Transverse colon (tissue), 4 donors: ENCODE results near the gene STMN3. TPM values are rescaled to one million over a fixed set of nuclear protein-coding genes. Genes with fewer than 3 reads are reported as not detected.

Experiments used
- DNase-seq: peaks from one replicate; pipeline ENCODE4 v3.0.0-alpha.2; 2019
- H3K27ac ChIP-seq, 4 donors: fragments of 200-600 bp; sonication (generic); 2 replicates each; pipeline ENCODE4 v1.5.1; 2016 to 2018; ENCODE audit warnings: inconsistent platforms in 4 of 4
- H3K27me3 ChIP-seq: fragments of 200-600 bp; sonication (generic); 2 replicates; pipeline ENCODE4 v1.5.1; 2017; ENCODE audit warnings: inconsistent platforms
- H3K36me3 ChIP-seq, 4 donors: fragments of 200-600 bp; sonication (generic); 2 replicates each; pipeline ENCODE4 v1.5.1; 2017 to 2019; ENCODE audit warnings: inconsistent platforms in 4 of 4
- H3K4me1 ChIP-seq, 4 donors: fragments of 200-600 bp; sonication (generic); 2 replicates each; pipeline ENCODE4 v1.5.1; 2017 to 2020; ENCODE audit warnings: inconsistent platforms in 4 of 4
- H3K4me3 ChIP-seq, 4 donors: fragments of 200-600 bp; sonication (generic); 1 replicate in 1 of 4; 2 replicates in 3 of 4; pipeline versions ENCODE4 v1.5.1 to v1.6.1; 2017 to 2019; ENCODE audit warnings: inconsistent platforms in 4 of 4
- H3K9me3 ChIP-seq, 2 donors: fragments of 200-600 bp; sonication (generic); 2 replicates each; pipeline ENCODE4 v1.5.1; 2017 to 2019; ENCODE audit warnings: inconsistent platforms in 2 of 2
- CTCF ChIP-seq, 5 experiments: fragments of 200-600 bp in 3 of 5; fragments of 450-650 bp in 2 of 5; sonication (generic) in 3 of 5; IDR thresholded peaks; 1 replicate in 2 of 5; 2 replicates in 3 of 5; pipeline ENCODE4 v1.5.1; 2016 to 2017; ENCODE audit warnings: antibody characterized with exemption in 5 of 5, inconsistent platforms in 3 of 5, mild to moderate bottlenecking in 2 of 5, moderate library complexity in 1 of 5
- EP300 ChIP-seq: sonication (generic); formaldehyde crosslinking; IDR thresholded peaks from one replicate; pipeline ENCODE4 v1.6.1; 2017; ENCODE audit warnings: antibody characterized with exemption, low read depth
- POLR2A ChIP-seq: fragments of 450-650 bp; IDR thresholded peaks from one replicate; pipeline ENCODE4 v1.6.1; 2016; ENCODE audit warnings: antibody characterized with exemption, mild to moderate bottlenecking, moderate library complexity
- POLR2AphosphoS5 ChIP-seq, 3 donors: sonication (generic); formaldehyde crosslinking; IDR thresholded peaks; one replicate each; pipeline ENCODE4 v1.6.1; 2016; ENCODE audit warnings: antibody characterized with exemption in 3 of 3
- WGBS, 2 donors: methylation state at CpG; one replicate each; pipeline ENCODE4 v1.1.5; 2018; ENCODE audit warnings: low coverage in 1 of 2; 5-methylcytosine and 5-hydroxymethylcytosine counted together
- in situ Hi-C, 4 donors: fragments of 200-750 bp; cut with MboI; loops; one replicate each; pipeline versions ENCODE4 v1.15.0 to v1.15.1; 2017; ENCODE audit warnings: low sequenced_read_pairs in 3 of 4, low pct_ligation_motif_present in 1 of 4, low pct_unique_long_range_greater_than_20kb in 1 of 4
- intact Hi-C: fragments of 100-400 bp; cut with DNase I; formaldehyde crosslinking; loops from one replicate; pipeline ENCODE4 v1.15.1; 2023; ENCODE audit warnings: low total_unique reads
- total RNA-seq, 4 donors: library from RNA; depleted of rRNA; stranded (reverse); fragments of >200 nt; gene quantifications; one replicate each; pipeline ENCODE4 v1.1.0, GENCODE V29; 2016

The STMN3 gene
- total RNA-seq, 4 donors from 2014 or later: 0.75 to 7.1 (median 4.4) TPM

DNA sequence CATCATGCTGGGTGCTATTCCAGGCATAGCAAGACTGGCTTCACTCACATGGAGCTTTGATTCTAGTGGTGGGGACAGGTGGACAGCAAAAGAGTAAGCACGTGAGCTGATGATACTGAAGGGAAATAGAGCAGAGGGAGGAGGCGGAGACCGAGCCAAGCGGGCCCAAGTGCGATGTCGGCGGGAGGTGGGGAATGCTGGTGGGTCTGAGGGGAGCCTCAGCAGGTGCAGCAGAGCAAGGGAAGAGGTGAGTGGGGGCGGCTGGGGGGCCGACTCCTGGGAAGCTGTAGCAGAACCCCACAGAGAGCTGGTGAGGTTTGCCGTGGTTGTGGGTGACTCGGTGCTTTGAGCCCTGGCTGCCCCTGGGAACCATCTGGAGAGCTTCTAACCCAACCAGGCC, 15.1 kb upstream of the STMN3 start:
- TF ChIP-seq CTCF (IDR thresholded peaks at IDR 0.05): no peak
- no peak for TF ChIP-seq EP300
- no peak for TF ChIP-seq POLR2AphosphoS5 (IDR thresholded peaks at IDR 0.05)
- TF ChIP-seq POLR2A: no peak
- in situ Hi-C loops: no loop called here
- H3K27ac ChIP-seq: no peak overlapping the region
- no peak overlapping the region for H3K4me3 ChIP-seq
- no peaks in the 10 kb centered on the region for H3K4me1 ChIP-seq
- H3K9me3 ChIP-seq: no peaks in the 10 kb centered on the region
- peaks cover 0 to 10% (median 0%) of the 10 kb centered on the region in 4 donors for H3K36me3 ChIP-seq
- DNase-seq: no peak
- no peaks in the 10 kb centered on the region for H3K27me3 ChIP-seq
- WGBS, 2 donors: 96% methylated on average over 8 to 11 of the region's 11 CpGs
- intact Hi-C loops: no loop called here

- intact Hi-C loops: no loop called here
- no peak overlapping the region for H3K4me3 ChIP-seq
- H3K9me3 ChIP-seq: no peaks in the 10 kb centered on the region
- TF ChIP-seq EP300 (no peak), CTCF (IDR thresholded peaks at IDR 0.05) (no peak), POLR2AphosphoS5 (IDR thresholded peaks at IDR 0.05) (no peak), POLR2A (no peak)
- peaks cover 0 to 10% (median 0%) of the 10 kb centered on the region in 4 donors for H3K36me3 ChIP-seq
- WGBS, 2 donors: 91 to 95% methylated on average over 6 to 16 of the region's 16 CpGs
- no peak for DNase-seq
- no peaks in the 10 kb centered on the region for H3K27me3 ChIP-seq
- no peak overlapping the region for H3K27ac ChIP-seq
- in situ Hi-C loops: no loop called here
- no peaks in the 10 kb centered on the region for H3K4me1 ChIP-seq
Measured at GRCh38 chr20:63667858-63668257, 14.6 kb upstream of the STMN3 start.

DNA sequence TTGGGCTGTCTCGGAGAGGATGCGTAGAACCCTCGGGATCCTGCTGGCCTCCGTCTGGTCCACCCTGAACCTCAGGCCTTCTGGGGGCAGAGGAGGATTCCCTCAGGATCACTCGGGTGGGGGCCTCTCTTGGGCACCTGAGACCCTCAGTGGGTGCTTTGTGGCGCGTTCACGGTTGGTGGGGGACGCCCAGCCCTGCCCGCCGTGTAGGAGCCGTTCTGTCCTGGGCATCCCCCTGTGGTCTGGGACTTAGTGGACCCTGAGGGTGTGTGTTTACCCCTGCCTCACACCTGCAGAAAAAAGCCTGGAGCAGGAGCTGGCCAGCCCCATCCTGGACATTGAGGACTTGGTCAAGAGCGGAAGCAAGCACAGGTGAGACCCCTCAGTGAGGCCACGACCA, 12.5 kb upstream of the STMN3 start:
- in situ Hi-C loops (no loop called here), intact Hi-C loops (no loop called here)
- no peak for DNase-seq
- no peak for TF ChIP-seq EP300
- no peak for TF ChIP-seq CTCF (IDR thresholded peaks at IDR 0.05)
- TF ChIP-seq POLR2AphosphoS5 (IDR thresholded peaks at IDR 0.05): no peak
- no peak for TF ChIP-seq POLR2A
- H3K9me3 ChIP-seq: no peaks in the 10 kb centered on the region
- H3K27me3 ChIP-seq: no peaks in the 10 kb centered on the region
- H3K36me3 ChIP-seq: peaks cover 0 to 10% (median 0%) of the 10 kb centered on the region in 4 donors
- 87% methylated on average over 12 of the region's 14 CpGs; no CpG with 5 or more reads in 1 of the 2 donors for WGBS, 2 donors
- no peak overlapping the region for H3K4me3 ChIP-seq
- H3K27ac ChIP-seq: no peak overlapping the region
- no peaks in the 10 kb centered on the region for H3K4me1 ChIP-seq

DNA sequence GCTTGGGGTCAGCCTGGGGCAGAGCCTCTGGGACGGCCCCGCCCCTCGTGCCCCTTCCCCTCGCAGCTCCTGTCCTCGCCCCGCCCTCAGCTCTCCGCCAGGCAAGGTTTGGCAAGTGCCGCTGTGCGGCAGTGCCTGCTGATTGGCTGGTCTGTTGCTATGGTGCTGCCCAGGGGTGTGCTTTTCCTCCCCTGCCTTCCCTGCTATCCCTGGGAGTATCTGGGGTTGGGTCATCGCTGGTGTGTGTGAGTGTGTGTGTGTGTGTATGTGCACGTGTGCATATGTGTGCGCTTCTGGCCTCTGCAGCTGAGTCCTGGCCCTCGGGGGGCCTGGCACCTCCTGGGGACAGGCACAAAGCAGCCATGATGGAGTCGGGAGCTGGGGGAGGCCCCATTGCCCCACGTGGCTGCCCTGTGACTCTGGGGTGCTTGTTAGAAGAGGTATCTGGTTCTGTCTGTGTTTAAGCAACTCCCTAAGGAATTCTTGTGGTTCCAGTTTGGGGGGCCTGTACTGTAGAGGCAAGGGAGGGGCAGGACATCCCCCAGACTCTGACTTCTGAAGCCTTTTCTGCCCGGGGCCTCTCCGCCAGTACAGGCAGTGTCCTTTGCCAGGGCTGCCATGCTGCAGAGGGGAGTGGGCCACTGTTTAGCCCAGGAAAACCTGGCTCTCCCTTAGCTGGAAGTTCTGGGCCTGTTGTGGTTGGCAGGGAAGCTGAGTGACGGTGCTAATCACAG, 11.8 kb upstream of the STMN3 start:
- H3K27ac ChIP-seq: no peak overlapping the region
- intact Hi-C loops: no loop called here
- DNase-seq: no peak
- H3K4me1 ChIP-seq: no peaks in the 10 kb centered on the region
- H3K36me3 ChIP-seq: peaks cover 0 to 10% (median 0%) of the 10 kb centered on the region in 4 donors
- TF ChIP-seq POLR2A: no peak
- TF ChIP-seq CTCF (IDR thresholded peaks at IDR 0.05): no peak
- no peak for TF ChIP-seq EP300
- TF ChIP-seq POLR2AphosphoS5 (IDR thresholded peaks at IDR 0.05): no peak
- H3K27me3 ChIP-seq: no peaks in the 10 kb centered on the region
- in situ Hi-C loops: no loop called here
- WGBS, 2 donors: 67% methylated on average over 18 of the region's 18 CpGs; no CpG with 5 or more reads in 1 of the 2 donors
- no peaks in the 10 kb centered on the region for H3K9me3 ChIP-seq
- no peak overlapping the region for H3K4me3 ChIP-seq
